Iris pigment epithelial cell (primary cell): ENCODE results near the gene VPS41.
"Not testable (repeated sequence)": the region's sequence is repeated elsewhere in the genome, so short reads cannot be mapped to it uniquely, and the experiment has no call there.

Experiments used
- DNase-seq: peaks from one replicate; pipeline ENCODE4 v3.0.0-alpha.2; 2011; ENCODE audit warnings: low read depth

VPS41 gene

DNA sequence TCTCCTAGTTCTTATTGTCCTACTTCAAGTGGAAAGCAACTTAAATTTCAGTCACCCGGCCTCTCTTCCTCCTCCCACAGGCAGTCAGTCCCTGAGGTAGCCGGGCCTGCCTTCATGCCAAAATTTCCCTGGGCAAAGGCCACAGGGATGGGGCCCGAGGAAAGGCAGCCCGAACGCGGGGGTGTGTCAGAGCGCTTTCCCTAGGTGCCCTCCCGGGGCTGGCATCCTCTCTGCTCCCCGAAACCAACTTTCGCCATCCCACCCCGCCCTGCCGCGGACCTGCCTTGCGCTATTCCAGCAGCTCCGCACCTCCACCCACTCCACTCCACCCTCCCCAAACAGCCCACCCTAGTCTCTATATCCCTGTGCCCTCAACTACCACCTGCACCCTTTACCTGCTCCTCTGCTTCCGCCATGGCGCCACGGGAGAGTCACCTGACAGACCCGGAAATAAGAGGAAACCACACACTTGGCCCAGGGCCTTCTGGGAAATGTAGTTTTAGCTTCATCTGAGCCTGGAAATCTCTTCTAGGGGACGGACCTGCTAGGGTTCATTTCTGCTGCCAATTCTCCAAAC, at the start of gene VPS41:
Gene VPS41, minus strand, starts transcription at position 433 of the 577 bp plus-strand sequence. Its CDS starts 17 bp downstream, at position 416.
- DNase-seq, result peak; percentile 76

DNA sequence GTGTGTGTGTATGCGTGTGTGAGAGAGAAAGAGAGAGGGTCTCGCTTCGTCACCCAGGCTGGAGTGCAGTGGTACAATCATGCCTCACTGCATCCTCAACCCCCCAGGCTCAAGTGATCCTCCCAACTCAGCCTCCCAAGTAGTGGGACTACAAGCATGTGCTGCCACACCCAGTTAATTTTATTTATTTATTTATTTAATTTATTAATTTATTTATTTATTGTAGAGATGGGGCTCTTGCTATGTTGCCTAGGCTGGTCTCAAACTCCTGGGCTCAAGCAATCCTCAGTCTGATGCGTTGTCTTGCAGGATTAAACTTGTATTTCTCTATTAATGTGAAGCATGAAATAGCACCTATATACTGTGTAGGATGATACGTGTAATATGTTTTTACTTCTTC, 46.9 kb upstream of the VPS41 start:
- no peak for DNase-seq

DNA sequence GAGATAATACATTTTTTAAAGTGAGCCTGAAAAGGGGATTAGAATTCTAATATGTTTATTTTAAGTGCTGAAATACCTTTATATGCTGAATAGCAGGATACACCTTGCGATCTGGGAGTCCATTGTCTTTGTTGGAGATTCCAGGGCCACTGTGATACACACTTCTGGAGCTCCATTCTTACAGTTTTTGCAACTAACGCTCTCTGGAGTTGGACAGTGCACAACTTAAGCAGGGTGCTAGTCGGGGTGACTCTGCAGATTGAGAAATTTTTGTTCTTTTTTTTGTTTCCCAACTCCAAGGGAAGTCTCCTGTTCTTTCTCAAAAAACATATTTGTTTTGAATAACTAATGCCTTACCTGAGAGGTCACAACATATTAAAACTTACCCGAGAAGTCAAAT, 45.0 kb upstream of the VPS41 start:
- DNase-seq, result no peak

DNA sequence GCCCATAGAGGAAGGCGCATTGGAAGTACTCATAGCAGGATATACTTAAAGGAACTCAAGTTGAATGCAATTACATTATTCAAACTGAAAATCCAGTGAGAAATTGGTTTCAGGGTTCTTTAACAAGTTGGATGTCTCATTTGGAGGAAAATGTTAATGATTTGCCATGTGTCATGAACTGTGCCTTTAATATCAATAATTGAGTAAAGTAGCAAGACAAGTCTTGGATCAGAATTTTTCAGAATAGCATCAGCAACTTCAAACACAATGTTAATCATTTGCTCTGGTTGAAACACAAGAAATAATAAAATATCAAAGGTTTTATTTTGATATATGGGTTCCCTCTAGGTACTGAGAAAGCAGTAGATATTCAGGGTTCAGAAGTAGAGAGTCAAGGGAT, 44.2 kb upstream of the VPS41 start:
- DNase-seq, result no peak

DNA sequence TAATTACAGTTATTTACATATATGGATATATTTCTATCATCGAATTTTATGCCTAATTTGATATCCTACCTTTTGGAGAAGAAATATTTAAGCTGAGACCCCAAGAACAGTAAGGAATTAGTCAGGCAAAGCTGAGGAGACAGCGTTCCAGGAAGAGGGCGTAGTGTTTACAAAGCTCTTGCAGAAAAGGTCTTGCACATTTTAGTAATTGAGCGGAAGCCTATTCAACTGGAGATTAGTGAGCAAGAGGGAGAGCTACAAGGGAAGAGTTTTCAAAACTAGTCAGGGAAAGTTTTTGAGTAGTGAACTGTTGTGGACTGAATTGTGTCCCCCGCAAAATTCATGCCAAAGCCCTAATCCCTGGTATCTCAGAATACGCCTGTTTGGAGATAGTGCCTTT, 42.2 kb upstream of the VPS41 start:
- no peak for DNase-seq

DNA sequence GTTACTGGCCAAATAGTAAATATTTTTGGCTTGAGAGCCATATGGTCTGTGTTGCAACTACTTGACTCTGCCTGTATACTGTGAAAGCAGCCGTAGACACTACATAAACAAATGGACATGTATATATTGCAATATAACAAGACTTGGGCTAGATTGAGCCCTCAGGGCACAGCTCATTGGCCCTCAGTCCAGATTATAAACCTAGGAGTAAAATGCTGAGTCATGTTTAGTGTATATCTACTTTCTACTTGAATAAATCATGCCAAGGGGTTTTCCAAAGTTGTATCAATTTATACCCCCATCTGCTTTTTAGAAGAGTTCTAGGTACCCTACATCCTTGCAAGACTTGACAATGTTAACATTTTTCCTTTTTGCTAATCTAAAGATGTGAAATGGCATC, 41.3 kb upstream of the VPS41 start:
- peak; percentile 37 for DNase-seq

DNA sequence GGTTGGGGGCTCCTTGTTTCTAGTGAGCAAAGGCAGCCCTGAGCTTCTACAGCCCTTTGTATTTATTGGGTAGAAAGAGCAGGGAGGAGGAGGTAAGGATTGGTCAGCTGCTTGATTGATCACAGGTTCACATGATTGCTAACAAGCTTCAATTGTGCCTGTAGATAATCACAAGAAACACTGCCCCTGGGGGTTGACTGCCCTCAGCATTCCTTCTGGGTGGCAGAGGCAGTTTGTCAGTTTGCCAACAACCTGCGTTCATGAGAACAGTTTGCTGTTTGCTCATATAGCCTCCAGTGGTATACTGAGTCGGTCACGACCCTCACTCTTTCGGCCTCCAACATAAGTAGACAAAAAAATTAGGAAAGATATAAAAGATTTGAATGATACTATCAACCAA, 38.5 kb upstream of the VPS41 start:
- DNase-seq, result not testable (repeated sequence)

DNA sequence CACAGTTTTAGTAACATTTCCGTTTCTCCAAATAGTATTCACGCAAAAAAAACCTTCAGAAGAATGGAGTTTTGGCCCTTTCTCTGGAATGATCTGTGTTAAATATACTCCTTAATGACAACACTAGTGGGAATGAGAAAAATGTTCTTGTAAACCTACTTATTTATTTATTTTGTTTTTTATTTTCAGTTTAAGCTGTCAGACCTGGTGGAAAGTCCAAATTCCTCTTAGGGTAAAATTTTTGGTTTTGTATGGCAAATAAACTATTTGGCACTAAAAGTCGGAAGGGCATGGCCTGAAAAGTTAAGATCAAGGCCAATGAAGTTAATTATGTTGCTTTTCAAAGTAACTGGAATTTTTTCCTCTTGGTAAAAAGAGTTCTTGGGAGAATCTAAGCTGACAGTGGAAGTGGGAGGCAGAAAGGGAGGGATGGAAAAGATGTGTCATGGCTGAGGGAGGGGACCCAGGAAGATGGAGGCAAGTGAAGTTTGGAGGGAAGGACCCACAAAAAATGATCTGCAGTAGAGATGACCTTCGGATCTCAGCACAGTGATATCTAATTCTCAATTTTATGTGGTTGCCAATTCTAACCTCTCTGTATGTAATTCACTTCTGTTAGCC, 33.5 kb upstream of the VPS41 start:
- no peak for DNase-seq

DNA sequence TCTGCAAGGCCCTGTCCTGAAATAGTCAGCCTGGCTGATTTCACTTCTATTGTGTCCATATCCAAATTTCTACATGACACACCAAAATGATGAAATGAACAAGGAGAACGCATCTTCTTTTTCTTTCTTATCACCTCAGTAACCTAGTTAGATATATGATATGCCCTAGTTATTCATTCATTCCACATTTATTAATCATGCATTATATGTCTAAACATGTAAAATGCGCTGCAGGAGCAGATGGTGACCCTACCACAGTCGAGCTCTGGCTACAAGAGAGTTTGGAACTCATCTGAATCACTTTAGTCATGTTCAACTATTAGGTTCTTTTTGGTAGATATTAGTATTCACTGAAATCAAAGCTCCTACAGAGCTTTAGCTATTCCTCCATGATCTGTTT, 31.8 kb upstream of the VPS41 start:
- DNase-seq, result no peak

DNA sequence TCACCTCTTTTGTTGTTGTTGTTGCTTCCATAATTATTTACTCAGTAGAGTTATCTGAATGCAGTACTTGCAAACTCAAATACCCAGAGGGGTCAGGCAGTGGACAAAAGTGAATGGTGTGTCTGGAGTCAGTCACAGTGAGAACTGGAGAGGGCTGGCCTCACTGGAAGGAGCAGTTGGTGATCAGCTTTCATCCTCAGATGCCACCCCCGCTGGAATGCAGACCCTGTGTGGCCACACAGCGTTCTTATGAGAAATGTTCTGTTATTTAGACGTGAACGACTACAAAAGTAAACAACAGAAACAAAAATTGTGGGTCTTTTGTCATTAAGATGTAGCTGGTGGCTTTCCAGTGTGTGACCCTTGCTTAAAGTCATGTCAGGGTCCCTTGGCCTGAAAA, 29.6 kb upstream of the VPS41 start:
- DNase-seq, result no peak

DNA sequence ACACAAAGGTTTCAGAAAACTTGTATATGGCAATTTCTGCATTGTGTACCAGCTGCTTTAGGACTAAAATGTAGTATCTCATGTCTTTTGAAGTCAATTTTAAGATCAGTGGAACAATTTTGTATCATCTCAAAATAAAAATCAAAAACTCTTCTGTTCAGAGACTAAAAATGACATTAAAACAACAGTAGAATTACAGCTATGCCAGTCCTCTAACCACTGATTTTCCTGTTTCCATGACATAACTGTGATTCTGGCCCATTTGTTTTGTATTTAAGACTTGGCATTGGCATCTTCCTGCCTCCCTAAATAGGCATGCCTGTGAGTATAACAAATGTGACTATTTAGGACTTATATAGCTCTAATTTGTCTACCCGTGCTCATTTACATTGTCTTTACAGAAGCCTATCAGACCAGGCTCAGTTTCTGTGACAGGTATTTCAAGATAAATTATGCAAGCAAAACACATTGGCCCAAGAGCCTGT, 29.1 kb upstream of the VPS41 start:
- no peak for DNase-seq

DNA sequence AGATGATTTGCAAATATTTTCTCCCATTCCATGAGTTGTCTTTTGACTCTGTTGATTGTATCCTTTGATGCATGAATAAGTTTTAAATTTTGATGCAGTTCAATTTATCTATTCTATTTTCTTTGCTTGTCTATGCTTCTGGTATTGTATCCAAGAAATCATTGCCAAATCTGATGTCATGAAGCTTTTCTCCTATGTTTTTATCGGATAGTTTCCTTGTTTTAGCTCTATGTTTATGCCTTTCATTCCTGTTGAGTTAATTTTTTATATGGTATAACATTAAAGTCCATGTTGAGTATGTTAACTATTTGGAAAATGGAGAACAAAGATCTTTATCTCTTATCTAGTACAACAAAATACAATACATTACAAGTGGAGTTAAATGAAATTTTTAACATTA, 27.6 kb upstream of the VPS41 start:
- DNase-seq, result no peak

DNA sequence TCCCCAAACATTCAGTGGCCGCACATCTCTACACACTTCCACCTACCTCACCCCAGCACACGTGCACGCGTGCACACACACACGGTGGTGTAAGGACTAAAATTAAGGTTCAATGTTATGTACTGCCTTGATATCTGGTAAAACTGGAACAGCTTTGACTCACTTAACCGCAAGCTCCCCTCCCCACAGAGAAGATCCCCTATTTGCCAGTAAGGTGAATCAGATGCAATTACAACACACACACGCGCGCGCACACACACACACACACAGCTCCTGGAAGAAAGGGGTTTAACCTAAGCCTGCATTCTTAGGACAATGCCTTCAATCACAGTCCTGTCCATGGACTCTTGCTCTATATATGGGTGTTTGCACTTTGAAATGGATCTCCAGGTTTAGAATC, 25.5 kb upstream of the VPS41 start:
- peak; percentile 7 for DNase-seq

DNA sequence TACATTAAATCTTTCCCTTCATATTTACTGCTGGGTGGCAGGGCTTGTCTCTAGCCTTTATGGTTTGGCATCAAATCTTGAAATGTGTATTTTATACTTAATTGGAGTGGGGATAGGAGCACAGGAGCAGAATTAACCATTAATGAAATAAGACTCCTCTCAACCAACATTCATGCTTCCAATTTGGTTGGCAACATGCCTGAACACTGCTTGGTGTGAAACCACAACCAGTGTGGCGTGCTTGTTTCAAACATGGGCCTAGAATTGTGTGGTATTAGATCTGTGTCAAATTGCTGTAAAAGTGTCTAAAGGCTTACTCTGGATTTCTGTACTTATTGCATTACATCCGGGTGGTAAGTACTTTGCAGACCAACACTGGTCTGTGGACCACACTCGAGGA, 25.1 kb upstream of the VPS41 start:
- no peak for DNase-seq

DNA sequence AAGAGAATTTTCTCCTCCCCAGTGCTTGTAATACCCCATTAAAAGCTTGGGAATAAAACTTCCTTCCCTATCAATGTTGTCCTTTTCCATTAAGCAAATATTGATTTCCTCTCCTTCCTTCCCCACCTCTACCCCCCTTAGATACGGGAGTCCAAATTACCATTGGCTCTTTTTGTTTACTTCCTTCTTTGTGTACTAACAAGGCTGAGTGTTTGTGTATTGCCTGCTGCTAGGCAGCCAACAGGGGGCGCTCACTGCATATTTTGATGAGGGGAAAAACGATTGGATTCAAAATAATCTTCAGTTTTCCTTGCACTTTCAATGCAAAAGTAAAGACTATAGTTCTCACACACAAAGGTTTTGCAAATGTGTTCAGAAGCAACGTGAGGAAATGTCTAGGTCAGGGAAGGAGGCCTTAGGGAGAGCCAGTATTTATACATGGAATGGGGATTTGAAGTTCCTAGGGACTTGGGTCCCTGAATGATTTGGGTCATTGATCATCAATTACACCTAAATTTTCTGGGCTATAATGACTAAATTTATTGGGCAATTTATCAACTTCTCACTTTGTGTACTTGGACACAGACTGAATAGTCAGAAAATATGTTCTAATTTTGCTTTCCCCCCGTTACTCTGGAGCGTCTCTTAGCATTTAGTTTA, 23.6 kb upstream of the VPS41 start:
- DNase-seq, result peak; percentile 41

DNA sequence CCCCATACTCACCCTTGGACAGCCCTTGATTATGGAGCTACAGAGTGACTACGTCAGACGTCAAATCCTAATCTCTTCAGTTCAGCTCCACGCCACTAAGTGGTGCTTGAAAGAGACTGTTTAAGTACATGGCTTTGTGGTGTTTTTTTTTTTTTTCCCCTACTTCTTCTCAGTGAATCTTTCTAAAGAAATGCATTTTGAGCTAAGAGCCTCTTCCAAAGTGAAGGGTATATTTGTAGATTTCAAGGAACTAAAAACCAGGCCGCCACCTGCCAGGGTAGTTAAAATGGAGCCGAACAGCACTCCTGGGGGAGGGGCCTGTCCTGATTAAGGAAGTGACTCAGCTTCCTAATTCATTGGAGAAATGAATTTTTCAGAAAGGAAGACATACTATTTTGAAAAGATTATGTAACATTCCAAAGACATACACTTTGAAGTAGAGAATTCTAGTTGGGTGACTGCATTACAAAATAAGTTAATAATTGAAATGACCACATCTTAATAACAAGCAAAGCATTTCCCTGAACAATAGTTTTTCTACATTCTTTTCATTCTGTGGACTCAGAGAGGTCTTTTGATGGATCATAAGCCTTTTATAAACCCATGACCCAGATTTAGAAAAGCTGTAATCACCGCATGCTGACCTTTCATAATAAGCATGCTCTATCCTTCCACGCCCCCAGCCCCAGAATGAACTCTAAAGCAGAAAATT, 20.6 kb upstream of the VPS41 start:
- peak; percentile 66 for DNase-seq

DNA sequence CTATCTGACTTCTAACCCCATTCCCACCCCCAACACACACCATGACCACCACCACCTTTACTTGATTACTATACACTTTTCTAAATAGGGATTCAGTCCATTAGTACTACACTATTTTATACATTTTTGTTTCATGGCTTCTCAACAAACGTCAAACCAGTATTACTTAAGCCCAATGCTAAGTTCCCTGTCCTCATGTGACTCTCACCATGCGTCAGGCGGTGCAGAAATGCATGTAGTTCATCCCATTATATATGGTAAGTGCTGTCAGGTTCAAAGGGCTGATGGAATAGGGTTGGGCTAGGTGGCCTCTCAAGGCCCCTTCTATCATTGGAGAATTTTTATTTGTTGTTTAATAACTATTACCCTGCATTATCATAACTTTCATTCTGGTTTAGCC, 19.5 kb upstream of the VPS41 start:
- no peak for DNase-seq

DNA sequence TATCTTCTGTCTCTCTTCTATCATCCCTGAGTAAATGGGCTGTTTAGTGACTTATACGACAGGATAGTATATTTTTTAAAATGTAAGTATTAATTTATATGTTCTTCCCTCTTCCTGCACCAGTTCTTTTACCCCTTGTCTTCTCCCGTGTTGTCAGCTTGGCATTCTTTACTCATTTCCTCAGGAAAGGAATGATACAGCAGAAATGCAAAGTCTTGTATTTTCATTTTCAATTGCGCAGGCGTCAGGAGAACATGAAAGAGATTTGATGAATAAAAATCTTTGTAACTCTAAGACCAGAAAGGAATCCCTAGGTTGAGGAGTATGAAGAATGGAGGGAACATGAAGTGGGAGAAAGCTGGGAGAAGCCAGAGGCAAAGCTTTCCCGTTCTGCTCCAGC, 18.8 kb upstream of the VPS41 start:
- no peak for DNase-seq

DNA sequence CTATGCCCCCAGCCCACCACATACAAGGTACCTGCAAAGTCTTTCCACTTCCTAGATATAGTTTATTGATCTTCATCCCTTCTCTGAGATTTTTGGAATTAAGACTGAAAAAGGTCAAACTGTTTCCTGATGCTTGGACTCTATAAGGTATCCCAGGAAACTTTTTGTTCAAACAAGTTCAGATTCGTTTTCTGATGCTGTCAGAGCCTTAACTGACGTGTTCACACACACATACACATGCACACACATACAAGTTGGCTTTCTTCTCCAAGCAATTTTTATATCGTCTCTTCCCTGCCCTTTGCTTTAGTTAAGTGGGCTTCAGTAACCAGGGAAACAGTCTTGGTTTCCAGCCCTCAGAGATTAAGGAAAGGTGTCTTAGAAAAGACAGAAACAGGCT, 11.7 kb upstream of the VPS41 start:
- DNase-seq, result no peak

DNA sequence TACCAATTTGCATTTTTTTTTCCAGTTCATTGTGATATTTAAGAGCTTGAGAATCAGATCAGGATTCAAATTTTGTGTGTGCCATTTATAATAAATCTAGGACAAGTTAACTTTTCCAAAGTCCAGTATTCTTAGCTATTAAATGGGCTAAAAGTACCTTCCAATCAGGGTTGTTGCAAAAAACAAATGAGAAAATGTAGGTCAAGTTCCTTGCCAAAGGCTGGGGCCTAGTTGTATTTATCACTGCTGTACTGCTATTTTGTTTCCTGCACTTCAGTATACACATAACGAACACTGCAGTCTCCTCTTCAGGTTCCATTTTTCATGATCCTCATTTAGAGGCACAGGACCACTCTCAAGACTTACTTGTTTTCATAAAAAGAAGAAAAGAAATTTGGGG, 7.4 kb upstream of the VPS41 start:
- DNase-seq, result no peak

DNA sequence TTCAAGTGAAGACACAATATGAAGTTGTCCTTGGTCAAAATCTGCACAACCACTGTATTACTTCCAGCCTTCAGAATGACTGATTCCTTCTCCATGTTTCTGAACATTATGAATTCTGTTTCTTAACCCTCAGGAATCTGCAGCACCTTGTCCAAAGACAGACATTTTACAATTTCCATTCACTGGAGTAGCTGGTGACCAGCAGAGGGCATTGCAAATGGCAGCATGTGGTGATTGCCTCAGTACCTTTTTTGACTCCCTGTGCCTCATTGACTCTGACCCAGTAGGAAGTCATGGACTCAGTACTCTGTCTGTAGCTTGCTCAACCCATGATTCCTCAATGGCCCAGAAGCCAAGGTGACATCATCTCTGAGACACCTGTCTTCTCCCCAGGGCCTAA, 879 bp upstream of the VPS41 start:
- DNase-seq, result no peak

DNA sequence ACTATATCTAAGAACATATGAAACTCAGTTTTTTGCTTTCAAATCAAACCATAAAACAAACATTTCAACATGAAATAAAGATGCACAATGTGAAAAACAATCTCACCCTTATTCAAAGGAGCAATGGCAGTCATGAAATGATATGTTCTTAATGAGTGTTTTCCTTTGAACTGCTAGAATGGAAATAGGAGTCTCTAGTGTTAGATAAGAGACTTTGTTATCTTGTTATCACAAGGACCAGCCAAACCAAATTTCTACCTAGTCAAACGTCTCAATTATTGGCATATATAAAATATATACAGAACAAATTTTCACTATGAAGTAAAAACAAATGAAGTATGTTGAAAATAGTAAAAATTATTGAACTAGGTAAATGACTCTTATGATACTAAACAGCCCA, 1.2 kb downstream of the VPS41 start:
- no peak for DNase-seq

DNA sequence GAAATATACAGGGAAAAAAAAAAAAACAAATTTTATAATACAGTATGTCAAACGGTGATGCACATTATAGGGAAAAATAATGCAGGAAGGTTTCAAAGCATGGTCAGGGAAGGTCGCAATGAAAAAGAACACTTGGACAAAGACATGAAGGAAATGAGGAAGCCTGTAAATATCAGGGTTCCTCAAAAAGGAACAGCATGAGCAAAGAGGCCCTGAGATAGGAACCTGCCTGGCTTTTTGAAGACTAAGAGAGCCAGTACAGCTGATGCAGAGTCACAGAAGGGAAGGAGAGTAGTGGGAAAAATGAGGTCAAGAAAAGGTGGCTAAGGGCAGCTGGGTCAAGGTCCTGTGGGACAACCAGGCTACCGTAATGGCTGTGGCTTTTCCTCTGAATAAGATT, 1.9 kb downstream of the VPS41 start:
- DNase-seq, result no peak
